ENCODE measurements around the gene NF1. TPM values are rescaled to one million over a fixed set of nuclear protein-coding genes. Genes with fewer than 3 reads are reported as not detected.
"Not testable (repeated sequence)": the region's sequence is repeated elsewhere in the genome, so short reads cannot be mapped to it uniquely, and the experiment has no call there.

NF1 gene
- total RNA-seq, 1 experiment from 2014 or later = 33.6 TPM

GRCh38 chr17:31174215-31174614, 79.4 kb downstream of the NF1 start:
- DNase-seq (ENCODE audit: extremely low read depth, low read depth) = no peak

GRCh38 chr17:31175237-31175636, 80.5 kb downstream of the NF1 start:
- no peak for DNase-seq (ENCODE audit: extremely low read depth, low read depth)

- DNase-seq (ENCODE audit: extremely low read depth, low read depth) = not testable (repeated sequence)
Measured at GRCh38 chr17:31176143-31176542, 81.4 kb downstream of the NF1 start.

- DNase-seq (ENCODE audit: extremely low read depth, low read depth) = not testable (repeated sequence)
Measured at GRCh38 chr17:31178951-31179350, 84.2 kb downstream of the NF1 start.

DNA sequence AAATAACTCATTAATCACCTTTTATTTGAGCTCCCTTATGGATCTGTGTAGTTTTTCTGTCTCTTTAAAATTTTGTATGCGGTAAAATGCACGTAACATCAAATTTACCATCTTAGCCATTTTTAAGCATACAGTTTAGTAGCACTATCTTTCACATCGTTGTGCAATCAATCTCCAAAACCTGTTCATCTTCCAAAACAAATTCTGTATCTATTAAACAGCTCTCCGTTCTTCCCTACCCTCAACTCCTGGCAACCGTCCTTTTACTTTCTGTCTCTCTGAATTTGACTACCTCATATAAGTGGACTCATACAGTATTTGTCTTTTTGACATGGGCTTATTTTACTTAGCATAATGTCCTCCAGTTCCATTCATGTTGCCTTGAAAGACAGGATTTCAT, 100.5 kb downstream of the NF1 start:
- no peak for DNase-seq (ENCODE audit: extremely low read depth, low read depth)

- DNase-seq (ENCODE audit: extremely low read depth, low read depth) = no peak
Measured at GRCh38 chr17:31198026-31198425, 103.2 kb downstream of the NF1 start.

DNA sequence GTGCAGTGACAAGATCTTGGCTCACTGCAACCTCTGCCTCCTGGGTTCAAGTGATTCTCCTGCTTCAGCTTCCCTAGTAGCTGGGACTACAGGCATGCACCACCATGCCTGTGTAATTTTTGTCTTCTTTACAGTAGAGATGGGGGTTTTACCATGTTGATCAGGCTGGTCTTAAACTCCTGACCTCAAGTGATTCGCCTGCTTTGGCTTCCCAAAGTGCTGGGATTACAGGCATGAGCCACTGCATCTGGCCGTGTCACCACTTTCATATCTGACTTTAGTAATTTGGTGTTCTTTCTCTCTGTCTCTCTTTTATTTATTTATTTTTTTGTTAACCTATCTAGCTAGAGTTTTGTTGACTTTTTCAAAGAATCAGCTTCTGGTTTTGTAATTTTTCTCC, 103.9 kb downstream of the NF1 start:
- not testable (repeated sequence) for DNase-seq (ENCODE audit: extremely low read depth, low read depth)

DNA sequence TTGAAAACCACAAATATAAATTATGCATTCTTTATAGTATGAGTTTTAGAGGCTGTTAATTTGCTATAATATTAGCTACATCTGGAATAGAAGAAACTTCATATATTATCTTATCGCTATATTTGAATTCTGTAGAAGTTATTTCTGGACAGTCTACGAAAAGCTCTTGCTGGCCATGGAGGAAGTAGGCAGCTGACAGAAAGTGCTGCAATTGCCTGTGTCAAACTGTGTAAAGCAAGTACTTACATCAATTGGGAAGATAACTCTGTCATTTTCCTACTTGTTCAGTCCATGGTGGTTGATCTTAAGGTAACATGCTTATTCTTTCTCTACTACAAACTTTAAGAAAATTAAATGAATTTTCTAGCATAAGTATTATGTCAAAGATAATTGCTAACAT, 105.5 kb downstream of the NF1 start:
- no peak for DNase-seq (ENCODE audit: extremely low read depth, low read depth)

- DNase-seq (ENCODE audit: extremely low read depth, low read depth) = no peak
Measured at GRCh38 chr17:31202968-31203367, 108.2 kb downstream of the NF1 start.

- no peak for DNase-seq (ENCODE audit: extremely low read depth, low read depth)
Measured at GRCh38 chr17:31211352-31212012, 116.7 kb downstream of the NF1 start.

DNA sequence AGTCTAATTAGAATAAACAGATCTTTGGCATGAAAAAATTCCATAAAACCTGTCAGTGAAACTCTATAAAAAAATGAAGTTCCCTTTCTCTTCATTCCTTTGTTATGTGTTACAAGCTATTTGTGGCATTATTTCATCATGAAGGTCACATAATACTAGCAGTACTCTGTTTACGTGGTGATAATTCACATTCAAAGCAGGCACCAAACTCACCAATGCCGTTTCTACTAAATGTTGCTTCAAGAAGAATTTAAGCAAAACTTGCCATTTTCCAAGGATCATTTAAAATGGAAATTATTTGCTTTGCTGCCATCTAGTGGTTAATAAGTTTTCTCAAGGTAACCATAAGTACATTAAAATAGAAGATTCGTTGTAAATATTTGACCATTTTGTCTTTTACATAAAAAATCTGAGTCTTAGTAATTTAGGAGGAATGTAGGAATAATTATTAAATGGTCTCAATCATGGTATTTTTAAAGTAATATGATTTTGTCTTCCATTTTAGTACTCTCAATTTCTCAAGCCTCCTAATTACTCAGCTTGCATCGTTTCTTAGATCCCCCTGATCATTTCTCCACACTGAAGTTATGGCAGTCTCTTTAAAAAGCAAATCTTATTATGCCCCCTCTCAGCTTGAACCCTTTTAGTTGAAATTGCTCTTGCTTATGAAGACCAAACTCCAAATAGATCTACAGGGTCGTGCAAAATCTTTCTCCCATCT, 121.4 kb downstream of the NF1 start:
- DNase-seq (ENCODE audit: extremely low read depth, low read depth) = peak; percentile 40

DNA sequence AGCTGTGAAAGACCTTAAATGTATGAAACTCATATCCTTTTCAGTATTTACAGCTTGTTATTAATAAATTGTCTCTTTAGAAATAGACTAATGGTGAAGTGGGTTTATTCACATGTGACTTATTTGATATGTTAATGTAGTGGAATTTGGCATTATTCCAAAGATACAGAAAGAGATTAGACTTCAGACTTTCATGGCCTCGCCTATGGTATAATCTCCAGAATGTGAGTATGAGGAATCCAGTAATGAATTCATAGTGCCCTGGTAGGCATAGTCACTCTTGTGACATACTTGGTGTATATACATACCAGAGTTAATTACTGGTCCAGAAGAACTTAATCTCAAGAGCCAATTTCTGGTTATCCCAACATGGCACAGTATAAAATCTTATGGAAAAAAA, 129.6 kb downstream of the NF1 start:
- no peak for DNase-seq (ENCODE audit: extremely low read depth, low read depth)

GRCh38 chr17:31225831-31226230, 131.1 kb downstream of the NF1 start:
- no peak for DNase-seq (ENCODE audit: extremely low read depth, low read depth)

DNA sequence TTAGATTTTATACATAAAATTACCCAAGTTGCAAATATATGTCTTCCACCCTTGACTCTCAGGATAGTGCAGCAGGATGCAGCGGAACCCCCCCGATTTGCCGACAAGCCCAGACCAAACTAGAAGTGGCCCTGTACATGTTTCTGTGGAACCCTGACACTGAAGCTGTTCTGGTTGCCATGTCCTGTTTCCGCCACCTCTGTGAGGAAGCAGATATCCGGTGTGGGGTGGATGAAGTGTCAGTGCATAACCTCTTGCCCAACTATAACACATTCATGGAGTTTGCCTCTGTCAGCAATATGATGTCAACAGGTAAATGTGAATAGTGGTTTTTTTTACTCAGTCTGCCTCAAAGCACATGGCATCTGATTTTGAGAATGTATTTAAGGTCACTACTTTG, 131.6 kb downstream of the NF1 start:
- no peak for DNase-seq (ENCODE audit: extremely low read depth, low read depth)

GRCh38 chr17:31226950-31227349, 132.2 kb downstream of the NF1 start:
- no peak for DNase-seq (ENCODE audit: extremely low read depth, low read depth)

DNA sequence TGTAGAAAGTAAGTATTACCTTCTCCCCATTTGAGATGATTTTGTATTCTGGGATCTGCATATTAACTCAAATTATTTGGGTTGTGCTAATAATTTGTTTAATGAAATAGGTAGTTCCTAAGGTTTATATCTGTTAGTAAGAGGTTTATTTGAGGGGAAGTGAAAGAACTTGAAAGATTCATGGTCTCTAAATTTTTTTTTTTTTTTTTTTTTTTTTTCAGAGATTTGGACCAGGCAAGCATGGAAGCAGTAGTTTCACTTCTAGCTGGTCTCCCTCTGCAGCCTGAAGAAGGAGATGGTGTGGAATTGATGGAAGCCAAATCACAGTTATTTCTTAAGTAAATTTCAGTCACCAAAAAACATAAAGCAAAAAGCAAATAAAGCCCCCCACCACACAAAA, 137.1 kb downstream of the NF1 start:
- no peak for DNase-seq (ENCODE audit: extremely low read depth, low read depth)

- DNase-seq (ENCODE audit: extremely low read depth, low read depth) = no peak
Measured at GRCh38 chr17:31235110-31235509, 140.3 kb downstream of the NF1 start.

DNA sequence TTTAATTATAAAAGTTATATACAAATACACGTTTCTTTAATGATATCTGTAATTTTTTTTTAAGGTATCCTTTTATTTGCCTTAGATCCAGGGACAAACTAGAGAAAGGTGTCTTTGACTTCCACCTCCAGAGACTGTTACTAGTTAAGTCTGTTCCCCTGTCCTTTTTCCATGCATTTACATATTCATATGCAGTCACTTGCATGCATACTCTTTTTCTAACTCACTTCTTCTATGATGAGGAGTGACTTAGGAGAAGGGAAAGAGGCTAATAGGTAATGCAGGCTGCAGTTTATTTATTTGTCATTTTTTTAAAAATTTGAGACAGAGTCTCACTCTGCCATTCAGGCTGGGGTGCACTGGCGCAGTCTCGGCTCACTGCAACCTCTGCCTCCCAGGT, 141.4 kb downstream of the NF1 start:
- no peak for DNase-seq (ENCODE audit: extremely low read depth, low read depth)

DNA sequence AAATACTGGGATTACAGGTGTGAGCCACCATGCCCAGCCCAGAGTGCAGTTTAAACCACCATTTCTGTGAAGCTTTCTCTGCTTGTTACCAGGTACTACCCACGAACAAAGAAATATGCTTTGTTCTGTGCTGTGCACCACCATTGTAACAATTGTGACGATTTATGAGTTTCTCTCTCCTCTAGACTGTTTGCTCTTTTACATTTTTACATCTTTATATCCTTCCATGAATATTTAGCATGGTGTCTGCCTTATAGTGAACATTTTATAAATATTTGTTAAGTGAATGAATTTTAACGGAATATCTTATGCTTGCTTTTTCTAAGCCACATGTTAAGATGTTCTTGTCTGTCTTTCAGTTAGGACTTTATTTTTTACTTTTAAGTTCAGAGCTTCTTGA, 141.9 kb downstream of the NF1 start:
- DNase-seq (ENCODE audit: extremely low read depth, low read depth) = no peak

DNA sequence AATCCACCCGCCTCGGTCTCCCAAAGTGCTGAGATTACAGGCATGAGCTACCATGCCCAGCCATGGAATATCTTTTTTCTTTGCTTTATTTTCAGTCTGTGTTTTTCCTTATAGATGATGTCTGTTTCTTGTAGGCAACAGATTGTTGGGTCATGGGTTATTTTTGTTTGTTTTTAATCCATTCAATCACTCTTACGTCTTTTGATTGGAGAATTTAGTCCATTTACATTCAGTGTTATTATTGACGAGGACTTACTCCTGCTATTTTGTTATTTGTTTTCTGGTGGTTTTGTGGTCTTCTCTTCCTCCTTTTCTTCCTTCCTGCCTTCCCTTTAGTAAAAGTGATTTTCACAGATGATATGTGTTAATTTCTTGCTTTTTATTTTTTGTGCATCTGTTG, 146.3 kb downstream of the NF1 start:
- no peak for DNase-seq (ENCODE audit: extremely low read depth, low read depth)

GRCh38 chr17:31248986-31249834, 154.4 kb downstream of the NF1 start:
- no peak for DNase-seq (ENCODE audit: extremely low read depth, low read depth)

- DNase-seq (ENCODE audit: extremely low read depth, low read depth) = no peak
Measured at GRCh38 chr17:31249835-31250141, 155.0 kb downstream of the NF1 start.

Measured in NCI-H460 (cell line).